PFSK-1 (cell line): Measurements from ENCODE around the gene SMIM27.

Experiments used
- FOXP2 ChIP-seq: optimal IDR thresholded peaks from 2 replicates; pipeline ENCODE3; 2011; ENCODE audit warnings: borderline replicate concordance, control low read depth, inconsistent platforms; ENCODE audit not compliant: insufficient read depth; ENCODE audit errors: extremely low read length, extremely low read depth
- POLR2AphosphoS5 ChIP-seq: IDR thresholded peaks from 2 replicates; pipeline ENCODE4 v1.6.1; 2012; ENCODE audit warnings: low read depth, mild to moderate bottlenecking, control low read depth, low read length, moderate library complexity
- SIN3A ChIP-seq: IDR thresholded peaks from 2 replicates; pipeline ENCODE4 v1.6.1; 2012; ENCODE audit warnings: mild to moderate bottlenecking, low read length, moderate library complexity, borderline replicate concordance; ENCODE audit not compliant: insufficient read depth
- TAF1 ChIP-seq: IDR thresholded peaks from 2 replicates; pipeline ENCODE4 v1.6.1; 2012; ENCODE audit warnings: low read length, control low read depth, borderline replicate concordance; ENCODE audit not compliant: insufficient read depth
- TF ChIP-seq, protein P1 (sequence below), 2 experiments: IDR thresholded peaks; 2 replicates each; pipeline versions ENCODE4 v1.6.1 to v1.8.0; 2011 to 2012; ENCODE audit warnings: low read depth in 2 of 2, low read length in 2 of 2, control low read depth in 1 of 2, inconsistent platforms in 1 of 2, mild to moderate bottlenecking in 1 of 2, moderate library complexity in 1 of 2; ENCODE audit not compliant: insufficient read depth in 1 of 2

SMIM27 gene

DNA sequence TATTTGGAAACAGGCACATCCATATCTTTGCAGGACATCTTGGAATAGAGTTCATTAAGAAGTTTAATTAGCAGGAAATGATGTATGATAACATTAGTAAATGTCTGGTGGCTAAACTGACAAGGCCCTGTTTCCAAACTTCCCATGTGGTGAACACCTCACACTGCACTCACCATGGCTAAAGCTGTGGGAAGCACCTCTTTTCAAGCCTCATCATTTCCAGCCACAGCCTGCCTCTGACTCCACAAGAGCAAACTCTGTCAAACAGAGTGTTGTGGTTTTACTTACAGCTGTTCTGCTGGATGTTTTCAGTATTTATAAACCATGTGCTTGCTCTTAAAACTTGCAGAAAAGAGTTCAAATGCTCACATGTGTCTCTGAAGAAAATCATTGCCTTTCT, 35.8 kb downstream of the SMIM27 start:
- TF ChIP-seq POLR2AphosphoS5 (no peak), TAF1 (no peak), FOXP2 (no peak), SIN3A (no peak)
- TF ChIP-seq, protein P1, sequence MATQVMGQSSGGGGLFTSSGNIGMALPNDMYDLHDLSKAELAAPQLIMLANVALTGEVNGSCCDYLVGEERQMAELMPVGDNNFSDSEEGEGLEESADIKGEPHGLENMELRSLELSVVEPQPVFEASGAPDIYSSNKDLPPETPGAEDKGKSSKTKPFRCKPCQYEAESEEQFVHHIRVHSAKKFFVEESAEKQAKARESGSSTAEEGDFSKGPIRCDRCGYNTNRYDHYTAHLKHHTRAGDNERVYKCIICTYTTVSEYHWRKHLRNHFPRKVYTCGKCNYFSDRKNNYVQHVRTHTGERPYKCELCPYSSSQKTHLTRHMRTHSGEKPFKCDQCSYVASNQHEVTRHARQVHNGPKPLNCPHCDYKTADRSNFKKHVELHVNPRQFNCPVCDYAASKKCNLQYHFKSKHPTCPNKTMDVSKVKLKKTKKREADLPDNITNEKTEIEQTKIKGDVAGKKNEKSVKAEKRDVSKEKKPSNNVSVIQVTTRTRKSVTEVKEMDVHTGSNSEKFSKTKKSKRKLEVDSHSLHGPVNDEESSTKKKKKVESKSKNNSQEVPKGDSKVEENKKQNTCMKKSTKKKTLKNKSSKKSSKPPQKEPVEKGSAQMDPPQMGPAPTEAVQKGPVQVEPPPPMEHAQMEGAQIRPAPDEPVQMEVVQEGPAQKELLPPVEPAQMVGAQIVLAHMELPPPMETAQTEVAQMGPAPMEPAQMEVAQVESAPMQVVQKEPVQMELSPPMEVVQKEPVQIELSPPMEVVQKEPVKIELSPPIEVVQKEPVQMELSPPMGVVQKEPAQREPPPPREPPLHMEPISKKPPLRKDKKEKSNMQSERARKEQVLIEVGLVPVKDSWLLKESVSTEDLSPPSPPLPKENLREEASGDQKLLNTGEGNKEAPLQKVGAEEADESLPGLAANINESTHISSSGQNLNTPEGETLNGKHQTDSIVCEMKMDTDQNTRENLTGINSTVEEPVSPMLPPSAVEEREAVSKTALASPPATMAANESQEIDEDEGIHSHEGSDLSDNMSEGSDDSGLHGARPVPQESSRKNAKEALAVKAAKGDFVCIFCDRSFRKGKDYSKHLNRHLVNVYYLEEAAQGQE (IDR thresholded peaks at IDR 0.05; ENCODE audit: insufficient read depth in 1 of 2, low read depth in 2 of 2, low read length in 2 of 2) = no peak

DNA sequence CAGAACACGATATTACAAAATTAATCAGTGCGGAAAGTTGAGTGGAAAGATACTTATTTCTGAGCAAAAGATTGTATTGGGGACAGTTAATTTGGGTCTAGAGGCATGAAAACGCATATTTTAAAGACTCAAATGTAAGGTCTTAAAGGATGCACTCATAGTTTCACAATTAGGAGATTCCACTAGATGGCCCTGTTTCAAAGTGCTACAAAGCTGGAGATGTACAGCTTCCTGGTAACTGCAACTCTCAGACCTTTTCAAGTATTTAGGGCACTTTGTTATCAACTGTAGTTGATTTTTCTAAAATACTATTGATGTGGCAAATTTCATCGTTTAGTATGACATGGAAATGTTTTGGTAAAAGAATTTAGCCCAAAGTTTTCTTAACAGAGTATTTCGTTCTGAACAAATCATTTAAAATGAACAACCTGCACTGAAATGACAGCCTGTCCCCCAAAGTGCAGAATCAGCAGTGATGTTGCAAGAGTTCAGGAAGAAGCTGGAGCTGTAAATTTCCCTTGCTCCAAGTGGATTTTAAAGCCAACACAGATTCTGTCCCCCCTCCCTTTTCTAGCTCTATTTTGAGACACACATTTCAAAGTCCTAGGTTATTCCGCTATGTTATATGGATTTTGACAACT, 37.1 kb downstream of the SMIM27 start:
- TF ChIP-seq FOXP2 (no peak), POLR2AphosphoS5 (no peak), TAF1 (no peak), SIN3A (no peak)
- TF ChIP-seq, protein P1 (IDR thresholded peaks at IDR 0.05; ENCODE audit: insufficient read depth in 1 of 2, low read depth in 2 of 2, low read length in 2 of 2) = no peak

DNA sequence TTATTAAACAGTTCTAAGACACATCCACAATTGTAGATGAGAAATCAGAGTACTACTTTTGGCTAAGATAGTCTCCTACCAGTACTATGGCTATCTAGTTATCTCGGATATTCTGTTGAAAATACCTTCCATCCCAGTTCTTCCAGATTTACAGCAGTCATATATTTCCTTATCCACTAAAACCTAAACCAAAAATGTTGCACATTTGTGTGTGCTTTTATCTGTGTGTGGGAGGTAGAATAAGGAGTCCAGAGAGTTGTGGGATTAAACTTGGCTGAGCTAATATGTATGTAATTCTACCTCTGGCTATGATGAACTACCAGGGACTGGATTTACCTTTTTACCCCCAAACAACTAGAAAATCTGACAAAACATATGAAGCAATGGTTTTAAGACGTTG, 38.3 kb downstream of the SMIM27 start:
- TF ChIP-seq, protein P1 (IDR thresholded peaks at IDR 0.05; ENCODE audit: insufficient read depth in 1 of 2, low read depth in 2 of 2, low read length in 2 of 2) = no peak
- no peak for TF ChIP-seq POLR2AphosphoS5
- no peak for TF ChIP-seq FOXP2
- TF ChIP-seq TAF1 = no peak
- TF ChIP-seq SIN3A = no peak

DNA sequence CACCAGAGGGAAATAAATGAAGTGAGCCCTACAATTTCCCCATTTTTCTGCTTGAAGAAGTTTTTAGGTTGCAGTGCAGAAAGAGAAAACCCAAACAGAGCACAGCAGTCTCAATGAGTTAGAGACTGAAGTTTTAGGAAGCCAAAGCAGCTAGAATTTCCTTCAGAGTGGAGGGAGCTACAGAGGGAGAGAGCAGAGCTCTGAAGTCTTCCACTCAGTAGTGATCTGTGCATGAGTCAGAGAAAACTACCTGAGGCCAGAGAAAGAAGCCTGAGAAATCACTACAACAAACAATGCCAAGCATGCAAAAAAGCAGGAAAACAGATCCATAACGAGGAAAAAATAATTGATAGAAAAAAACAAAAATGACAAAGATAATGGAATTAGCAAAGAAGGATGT, 38.8 kb downstream of the SMIM27 start:
- TF ChIP-seq FOXP2 = no peak
- TF ChIP-seq SIN3A = no peak
- TF ChIP-seq, protein P1 (IDR thresholded peaks at IDR 0.05; ENCODE audit: insufficient read depth in 1 of 2, low read depth in 2 of 2, low read length in 2 of 2) = no peak
- no peak for TF ChIP-seq TAF1
- no peak for TF ChIP-seq POLR2AphosphoS5
